Heart right ventricle (tissue), 16 donors: ENCODE data around the gene UBE2M. TPM values are rescaled to one million over a fixed set of nuclear protein-coding genes. Genes with fewer than 3 reads are reported as not detected.
A peak's percentile ranks its signal among the peaks of the same experiment; 100 is the strongest.

ENCODE experiments used
- ATAC-seq, 8 donors: fragments of 200-7000 bp; cut with Tn5 transposase; one replicate each; pipeline ENCODE4 v1.9.1; 2020; ENCODE audit warnings: mild to moderate bottlenecking in 8 of 8, moderate library complexity in 8 of 8, moderate number of reproducible peaks in 1 of 8
- DNase-seq, 2 donors: peaks; one replicate each; pipeline ENCODE4 v3.0.0-alpha.2; 2020
- H3K27ac ChIP-seq, 10 donors: fragments of 200-600 bp; sonication (generic) in 2 of 10; one replicate each; pipeline versions ENCODE4 v1.5.0 to v1.8.0; 2020 to 2022; ENCODE audit warnings: mild to moderate bottlenecking in 3 of 10
- H3K27me3 ChIP-seq, 7 donors: fragments of 200-600 bp; one replicate each; pipeline ENCODE4 v1.8.0; 2021 to 2022; ENCODE audit warnings: mild to moderate bottlenecking in 2 of 7
- H3K36me3 ChIP-seq, 9 donors: fragments of 200-600 bp; sonication (generic) in 1 of 9; one replicate each; pipeline versions ENCODE4 v1.5.0 to v1.8.0; 2020 to 2022; ENCODE audit warnings: mild to moderate bottlenecking in 2 of 9
- H3K4me1 ChIP-seq, 9 donors: fragments of 200-600 bp; sonication (generic) in 1 of 9; one replicate each; pipeline versions ENCODE4 v1.5.0 to v1.8.0; 2020 to 2022; ENCODE audit warnings: mild to moderate bottlenecking in 4 of 9
- H3K4me3 ChIP-seq, 10 donors: fragments of 200-600 bp; sonication (generic) in 2 of 10; one replicate each; pipeline versions ENCODE4 v1.5.0 to v1.8.0; 2020 to 2022; ENCODE audit warnings: mild to moderate bottlenecking in 7 of 10, moderate library complexity in 2 of 10
- H3K9me3 ChIP-seq, 11 donors: fragments of 200-600 bp in 10 of 11; sonication (generic) in 2 of 11; one replicate each; pipeline versions ENCODE4 v1.5.0 to v1.8.0; 2013 to 2022; ENCODE audit warnings: mild to moderate bottlenecking in 2 of 11, control low read depth in 1 of 11, moderate library complexity in 1 of 11
- CTCF ChIP-seq, 9 donors: fragments of 200-600 bp; sonication (generic) in 2 of 9; IDR thresholded peaks; one replicate each; pipeline versions ENCODE4 v1.5.0 to v1.8.0; 2021 to 2022; ENCODE audit warnings: antibody characterized with exemption in 9 of 9, mild to moderate bottlenecking in 5 of 9, moderate library complexity in 1 of 9
- WGBS, 2 donors: extraction: QIAGEN DNeasy Blood & Tissue Kit; methylation state at CpG; one replicate each; pipeline ENCODE4 v1.1.7; 2013; ENCODE audit warnings: inconsistent platforms in 1 of 2; 5-methylcytosine and 5-hydroxymethylcytosine counted together
- intact Hi-C, 10 donors: fragments of 100-400 bp; cut with DNase I; formaldehyde crosslinking; loops; one replicate each; pipeline versions ENCODE4 v1.11.1 to v1.14.2; 2022
- polyA plus RNA-seq, 2 donors: library from polyadenylated mRNA; stranded (reverse); fragments of 200-250 nt; gene quantifications; one replicate each; pipeline ENCODE4 v1.2.3, GENCODE V29; 2013
- total RNA-seq, 10 donors: library from RNA; stranded (reverse); fragmentation: NEBNext Ultra II Directional in 3 of 10; extraction: Animal tissue kit (Norgen Biotek cat#: 25700) in 3 of 10; gene quantifications; one replicate each; pipeline versions ENCODE4 v1.2.1 to v1.2.4, GENCODE V29; 2021 to 2023
- donor health status: Arrhythmogenic right ventricular cardiomyopathy.
- donor health status: ischemic (EF 13 %, LVEDD 7.1; RV severe dilation, severe dysfunction).
- donor health status: healthy with polysubstance abuse.
- donor health status: DM: no; HTN: yes; CAD: no.
- donor health status: DM: no; HTN: no; CAD: no.
- donor health status: ischemic (EF 25% LVEDD 6.9; RV normal size, moderate dysfunction).
- donor health status: ischemic (EF 25% LVEDD 5.7; RV mildly dilated, moderate dysfunction).
- donor health status: healthy.
- donor health status: DM: yes; HTN: yes; CAD: no.
- donor health status: Ischemic cardiomyopathy.
- donor health status: ischemic (EF 35%, LVEDD 5.7; RV mildly dilated, moderate dysfunction).
- donor health status: nonischemic (EF 11% LVEDD 7.7; RV severe dilation, severe dysfunction).
- donor health status: DM: yes; HTN: yes; CAD: no.
- donor health status: PGD.
- donor health status: ischemic (EF 29% LVEDD 5.4; RV normal size, mild dysfunction).
- donor health status: nonischemic (EF 23%, LVEDD 6.1; RV moderate dilation, normal function).

Gene UBE2M
- total and polyA plus RNA-seq, 12 donors: 45.4 to 146 (median 118) TPM

GRCh38 chr19:58560007-58560887, 1.8 kb upstream of the UBE2M start:
- WGBS, 2 donors: 78 to 81% methylated on average over 8 of the region's 8 CpGs

DNA sequence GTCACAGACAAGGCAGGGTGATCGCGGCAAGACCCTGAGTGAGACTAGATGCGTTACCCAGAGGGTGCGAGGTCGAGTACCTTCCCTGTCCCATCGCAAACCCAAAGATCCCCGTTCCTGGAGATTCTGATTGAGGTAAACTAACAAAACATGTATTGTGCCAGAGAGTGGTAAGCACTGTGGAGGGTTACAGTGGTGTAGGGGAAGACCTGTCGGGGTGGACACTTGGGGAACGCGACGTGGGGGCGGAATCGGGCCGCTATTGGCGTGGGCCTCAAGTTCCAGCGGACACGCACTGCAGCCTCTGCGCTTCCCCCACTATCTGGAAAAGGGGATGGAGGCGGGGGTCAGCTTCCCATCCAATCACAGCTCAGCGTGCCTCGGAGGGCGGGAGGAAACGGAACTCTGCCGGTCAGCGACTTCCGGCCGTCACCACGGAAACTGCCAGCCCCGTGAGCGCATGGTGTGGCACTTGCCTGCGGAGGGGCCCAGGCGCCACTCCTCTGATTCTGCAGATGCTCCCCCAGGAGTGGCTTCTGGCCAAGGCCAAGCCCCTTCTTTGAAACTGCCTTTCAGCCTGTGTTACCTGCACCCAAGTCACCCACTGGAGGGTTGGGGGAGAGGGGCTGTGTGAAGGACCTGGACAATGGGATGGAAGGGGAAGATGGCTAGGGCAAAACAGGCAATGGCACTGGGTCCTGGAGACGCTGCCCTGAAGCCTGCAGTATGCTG, 1.0 kb upstream of the UBE2M start:
- WGBS, 2 donors: 1 to 2% methylated on average over 32 to 33 of the region's 33 CpGs
- intact Hi-C loops: loop anchor here in 2 of 10 donors (1.0 kb wide), 2 partner anchors 13 to 14 kb away; partner anchors contain the start of gene MZF1 (in 1 of the 2)

More at GRCh38 chr19:58560007-58560887, 1.8 kb upstream of the UBE2M start:
- peaks cover 26 to 67% (median 57%) of the 10 kb centered on the region in 9 donors for H3K4me1 ChIP-seq
- intact Hi-C loops: no loop called here
- peak overlapping the region in 9 of 10 donors; percentile 59 to 98 (median 77) for H3K4me3 ChIP-seq
- no peak for DNase-seq
- ATAC-seq: no peak
- peaks cover 0 to 24% (median 0%) of the 10 kb centered on the region in 7 donors for H3K27me3 ChIP-seq
- no peak for TF ChIP-seq CTCF (IDR thresholded peaks at IDR 0.05)
- H3K36me3 ChIP-seq: peaks cover 0 to 16% (median 11%) of the 10 kb centered on the region in 9 donors
- peak overlapping the region in 9 of 10 donors; percentile 98 to 100 (median 100) for H3K27ac ChIP-seq
- H3K9me3 ChIP-seq: no peaks in the 10 kb centered on the region

DNA sequence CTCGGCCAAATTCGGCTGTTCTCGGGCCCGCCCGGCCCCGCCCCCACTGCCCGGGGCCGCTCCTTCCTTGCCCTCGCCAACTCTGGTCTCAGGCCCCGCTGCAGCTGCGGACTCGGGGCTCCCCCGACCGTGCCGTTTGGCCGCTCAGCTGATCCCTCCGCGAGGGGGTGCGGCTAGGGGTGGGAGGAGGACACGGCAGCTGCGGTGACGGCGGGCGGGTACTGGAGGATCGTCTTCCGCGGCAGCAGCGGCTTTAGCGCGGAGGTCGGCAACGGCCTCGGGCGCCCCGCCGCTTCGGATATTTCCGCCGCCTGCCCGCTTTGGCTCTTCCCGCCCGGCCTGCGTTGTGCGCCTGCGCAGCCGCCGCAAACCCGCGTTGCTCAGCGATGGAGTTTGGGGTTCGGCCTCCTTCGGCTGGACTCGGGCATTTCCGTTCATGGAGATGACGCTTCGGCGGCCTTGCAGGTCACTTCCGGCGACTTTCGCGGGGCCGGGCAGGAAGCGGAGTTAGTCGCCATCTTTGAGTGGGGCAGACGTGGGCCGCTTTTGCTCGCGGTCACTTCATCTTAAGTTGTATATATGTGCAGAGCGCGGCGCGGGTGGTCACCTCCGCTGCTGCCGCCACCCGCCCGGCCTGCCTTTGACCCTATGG, 338 bp upstream of the UBE2M start:
- ATAC-seq (peak; percentile 76 to 93 (median 84)), DNase-seq (peak; percentile 99 to 100)
- Histone ChIP-seq H3K36me3 (peaks cover 0 to 18% (median 11%) of the 10 kb centered on the region in 9 donors), H3K27ac (peak overlapping the region; percentile 98 to 100 (median 100)), H3K9me3 (no peaks in the 10 kb centered on the region), H3K27me3 (peaks cover 0 to 24% (median 0%) of the 10 kb centered on the region in 7 donors), H3K4me1 (peaks cover 33 to 76% (median 65%) of the 10 kb centered on the region in 9 donors), H3K4me3 (peak overlapping the region; percentile 57 to 98 (median 76))
- intact Hi-C loops: loop anchor here in 2 of 10 donors (1.0 kb wide), 2 partner anchors 14 to 15 kb away; partner anchors contain the start of gene MZF1 (in 1 of the 2)
- peak in 1 of 9 donors; percentile 9 for TF ChIP-seq CTCF (IDR thresholded peaks at IDR 0.05)
- 1% methylated on average over 71 to 76 of the region's 76 CpGs for WGBS, 2 donors

More for the DNA sequence above, 1.0 kb upstream of the UBE2M start:
- H3K36me3 ChIP-seq: peaks cover 0 to 16% (median 11%) of the 10 kb centered on the region in 9 donors
- ATAC-seq: peak; percentile 62 to 82 (median 72)
- H3K4me1 ChIP-seq: peaks cover 26 to 70% (median 60%) of the 10 kb centered on the region in 9 donors
- peak; percentile 90 to 94 for DNase-seq
- peaks cover 0 to 24% (median 0%) of the 10 kb centered on the region in 7 donors for H3K27me3 ChIP-seq
- no peak for TF ChIP-seq CTCF (IDR thresholded peaks at IDR 0.05)
- H3K4me3 ChIP-seq: peak overlapping the region; percentile 57 to 98 (median 76)
- no peaks in the 10 kb centered on the region for H3K9me3 ChIP-seq
- H3K27ac ChIP-seq: peak overlapping the region; percentile 98 to 100 (median 100)
